H9 (cell line): Measurements from ENCODE around the gene TMEM14B. TPM values are rescaled to one million over a fixed set of nuclear protein-coding genes. Genes with fewer than 3 reads are reported as not detected.

Experiments used
- DNase-seq: peaks from one replicate; pipeline ENCODE4 v3.0.0-alpha.2; 2017
- H2AFZ ChIP-seq: one replicate; pipeline ENCODE4 v1.6.1; 2013; ENCODE audit warnings: mild to moderate bottlenecking, low read length, control low read depth, moderate library complexity
- H2AK5ac ChIP-seq: 2 replicates; pipeline ENCODE4 v1.6.1; 2013; ENCODE audit warnings: low read length, control low read depth, mixed read lengths; ENCODE audit not compliant: insufficient read length
- H2BK120ac ChIP-seq: one replicate; pipeline ENCODE4 v1.6.1; 2013; ENCODE audit warnings: low read depth, mild to moderate bottlenecking, low read length, control low read depth, inconsistent platforms; ENCODE audit not compliant: poor library complexity, severe bottlenecking
- H2BK12ac ChIP-seq: 2 replicates; pipeline ENCODE4 v1.6.1; 2013; ENCODE audit warnings: low read length, control low read depth, mixed read lengths, low read depth; ENCODE audit not compliant: insufficient read length
- H2BK15ac ChIP-seq: 2 replicates; pipeline ENCODE4 v1.6.1; 2013; ENCODE audit warnings: low read depth, low read length, control low read depth
- H2BK20ac ChIP-seq: one replicate; pipeline ENCODE4 v1.6.1; 2013; ENCODE audit warnings: low read depth, mild to moderate bottlenecking, low read length, control low read depth, inconsistent platforms; ENCODE audit not compliant: poor library complexity, severe bottlenecking
- H2BK5ac ChIP-seq: 2 replicates; pipeline ENCODE4 v1.6.1; 2013; ENCODE audit warnings: low read length, control low read depth, mixed read lengths; ENCODE audit not compliant: insufficient read length
- H3K14ac ChIP-seq: 2 replicates; pipeline ENCODE4 v1.6.1; 2013; ENCODE audit warnings: low read length, control low read depth; ENCODE audit not compliant: insufficient read depth
- H3K18ac ChIP-seq: 2 replicates; pipeline ENCODE4 v1.6.1; 2013; ENCODE audit warnings: low read depth, mild to moderate bottlenecking, mixed read lengths, low read length, control low read depth; ENCODE audit not compliant: insufficient read length
- H3K23ac ChIP-seq: 2 replicates; pipeline ENCODE4 v1.6.1; 2013; ENCODE audit warnings: low read length, control low read depth, mixed read lengths, low read depth; ENCODE audit not compliant: insufficient read length
- H3K23me2 ChIP-seq: 2 replicates; pipeline ENCODE4 v1.6.1; 2013; ENCODE audit warnings: low read depth, mild to moderate bottlenecking, mixed read lengths, low read length, control low read depth; ENCODE audit not compliant: insufficient read length, poor library complexity, severe bottlenecking
- H3K27ac ChIP-seq: 2 replicates; pipeline ENCODE4 v1.5.1; 2013; ENCODE audit warnings: low read length, control low read depth, mixed read lengths, low read depth; ENCODE audit not compliant: insufficient read length
- H3K27me3 ChIP-seq: 2 replicates; pipeline ENCODE4 v1.6.1; 2013; ENCODE audit warnings: low read length, control low read depth, inconsistent platforms; ENCODE audit not compliant: insufficient read depth
- H3K4ac ChIP-seq: 2 replicates; pipeline ENCODE4 v1.6.1; 2013; ENCODE audit warnings: low read depth, mild to moderate bottlenecking, control low read depth, inconsistent platforms, low read length, moderate library complexity
- H3K4me1 ChIP-seq: 2 replicates; pipeline ENCODE4 v1.6.1; 2013; ENCODE audit warnings: low read length, control low read depth, inconsistent platforms; ENCODE audit not compliant: insufficient read depth
- H3K4me2 ChIP-seq: 2 replicates; pipeline ENCODE4 v1.6.1; 2013; ENCODE audit warnings: low read length, control low read depth, mixed read lengths; ENCODE audit not compliant: insufficient read length, insufficient read depth
- H3K56ac ChIP-seq: 2 replicates; pipeline ENCODE4 v1.6.1; 2013; ENCODE audit warnings: low read depth, mild to moderate bottlenecking, mixed read lengths, low read length, control low read depth; ENCODE audit not compliant: insufficient read length
- H3K79me1 ChIP-seq: 2 replicates; pipeline ENCODE4 v1.6.1; 2013; ENCODE audit warnings: low read depth, mild to moderate bottlenecking, moderate library complexity, low read length, control low read depth, inconsistent platforms; ENCODE audit not compliant: insufficient read depth, poor library complexity, severe bottlenecking
- H3K79me2 ChIP-seq: 2 replicates; pipeline ENCODE4 v1.6.1; 2013; ENCODE audit warnings: low read length, control low read depth, inconsistent platforms; ENCODE audit not compliant: insufficient read depth
- H3K9ac ChIP-seq: 2 replicates; pipeline ENCODE4 v1.6.1; 2013; ENCODE audit warnings: low read length, control low read depth, mixed read lengths; ENCODE audit not compliant: insufficient read length; ENCODE audit errors: extremely low read depth
- H3K9me3 ChIP-seq: one replicate; pipeline ENCODE4 v1.6.1; 2013; ENCODE audit warnings: low read depth, low read length, inconsistent platforms; ENCODE audit not compliant: control insufficient read depth
- H3T11ph ChIP-seq: one replicate; pipeline ENCODE4 v1.6.1; 2013; ENCODE audit warnings: mild to moderate bottlenecking, low read length, control low read depth, inconsistent platforms
- H4K20me1 ChIP-seq: one replicate; pipeline ENCODE4 v1.6.1; 2013; ENCODE audit not compliant: control insufficient read depth, insufficient read length, insufficient read depth
- H4K5ac ChIP-seq: 2 replicates; pipeline ENCODE4 v1.6.1; 2013; ENCODE audit warnings: low read depth, mild to moderate bottlenecking, mixed read lengths, low read length, control low read depth; ENCODE audit not compliant: insufficient read length
- H4K8ac ChIP-seq: replicated peaks from 2 replicates; pipeline ENCODE4 v1.6.1; 2013; ENCODE audit warnings: low read length, control low read depth, mixed read lengths, low read depth; ENCODE audit not compliant: insufficient read length
- H4K91ac ChIP-seq: 2 replicates; pipeline ENCODE4 v1.6.1; 2013; ENCODE audit warnings: low read depth, mild to moderate bottlenecking, moderate library complexity, mixed read lengths, low read length, control low read depth; ENCODE audit not compliant: insufficient read length
- H3K27ac Mint-ChIP-seq, 3 experiments: 2 replicates in 2 of 3; 3 replicates in 1 of 3; pipeline ENCODE4 v1.8.0; 2020 to 2021; ENCODE audit warnings: mixed read lengths in 3 of 3, mild to moderate bottlenecking in 1 of 3, moderate library complexity in 1 of 3
- H3K27me3 Mint-ChIP-seq: 2 replicates; pipeline ENCODE4 v1.8.0; 2021; ENCODE audit warnings: low read depth, mild to moderate bottlenecking, moderate library complexity, mixed read lengths
- H3K36me3 Mint-ChIP-seq, 3 experiments: 2 replicates in 2 of 3; 3 replicates in 1 of 3; pipeline ENCODE4 v1.8.0; 2020 to 2021; ENCODE audit warnings: low read depth in 3 of 3, mixed read lengths in 3 of 3; ENCODE audit not compliant: insufficient read depth in 1 of 3
- H3K4me1 Mint-ChIP-seq, 2 experiments: 2 replicates each; pipeline ENCODE4 v1.8.0; 2020; ENCODE audit warnings: mixed read lengths in 2 of 2
- H3K4me3 Mint-ChIP-seq, 2 experiments: 2 replicates in 1 of 2; 3 replicates in 1 of 2; pipeline ENCODE4 v1.8.0; 2020 to 2021; ENCODE audit warnings: mild to moderate bottlenecking in 2 of 2, mixed read lengths in 2 of 2, moderate library complexity in 1 of 2
- H3K9me3 Mint-ChIP-seq, 2 experiments: 2 replicates in 1 of 2; 3 replicates in 1 of 2; pipeline ENCODE4 v1.8.0; 2020; ENCODE audit warnings: mild to moderate bottlenecking in 2 of 2, mixed read lengths in 2 of 2, moderate library complexity in 1 of 2
- CTCF ChIP-seq: fragments of 200-600 bp; sonication (generic); conservative IDR thresholded peaks from 3 replicates; pipeline ENCODE4 v1.8.0; 2021; ENCODE audit warnings: antibody characterized with exemption, mild to moderate bottlenecking
- WGBS: extraction: QIAGEN DNeasy Blood & Tissue Kit; methylation state at CpG from one replicate; pipeline ENCODE4 v1.1.7; 2013; ENCODE audit warnings: missing lambda C conversion rate, low lambda C conversion rate, mixed read lengths; ENCODE audit not compliant: insufficient read length; ENCODE audit errors: extremely low coverage; 5-methylcytosine and 5-hydroxymethylcytosine counted together
- total RNA-seq: library from RNA; stranded (reverse); gene quantifications from 2 replicates; pipeline ENCODE4 v1.2.1, GENCODE V29; 2021

TMEM14B gene
- total RNA-seq, 1 experiment from 2014 or later: 107 TPM

DNA sequence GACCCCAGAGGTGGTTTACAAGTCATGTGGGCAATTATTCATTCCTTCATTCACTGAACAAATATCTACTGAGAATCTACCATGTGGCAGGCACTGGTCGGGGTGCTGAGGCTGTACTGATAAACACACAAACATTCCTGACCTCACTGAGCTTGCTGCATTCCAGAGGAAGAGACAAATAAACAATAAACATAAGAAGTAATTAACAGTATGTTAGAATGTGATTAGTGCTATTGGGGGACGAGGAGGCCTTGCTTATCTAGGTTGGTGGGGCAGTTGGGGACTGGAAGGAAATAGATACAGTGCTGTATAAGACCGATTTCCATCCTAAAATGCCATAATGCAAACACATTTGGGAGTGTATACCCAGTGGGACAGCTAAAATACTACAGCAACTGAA, 46.6 kb downstream of the TMEM14B start:
- Histone ChIP-seq H3K27ac (no peak overlapping the region), H3K9ac (no peak overlapping the region), H3K18ac (no peak overlapping the region), H2BK20ac (no peak overlapping the region), H3K9me3 (no peaks in the 10 kb centered on the region), H3K56ac (no peak overlapping the region), H3K23ac (no peak overlapping the region), H3K4me2 (no peak overlapping the region), H3K4ac (no peak overlapping the region), H3K14ac (no peak overlapping the region), H3K27me3 (no peaks in the 10 kb centered on the region), H3K23me2 (no peaks in the 10 kb centered on the region), H2BK12ac (no peak overlapping the region), H3K79me1 (no peaks in the 10 kb centered on the region), H4K91ac (no peak overlapping the region), H2BK15ac (no peak overlapping the region), H4K8ac (no peak overlapping the region), H3K79me2 (no peaks in the 10 kb centered on the region), H2BK120ac (no peak overlapping the region), H3T11ph (no peak overlapping the region), H4K20me1 (no peaks in the 10 kb centered on the region), H2AK5ac (no peak overlapping the region), H4K5ac (no peak overlapping the region), H2AFZ (no peak overlapping the region), H2BK5ac (no peak overlapping the region), H3K4me1 (no peaks in the 10 kb centered on the region)
- H3K4me1 Mint-ChIP-seq: no peaks in the 10 kb centered on the region
- peak overlapping the region in 1 of 3 experiments; percentile 68; a peak in 1 of 7 replicates for H3K27ac Mint-ChIP-seq
- no peak for DNase-seq
- no peaks in the 10 kb centered on the region for H3K9me3 Mint-ChIP-seq
- H3K4me3 Mint-ChIP-seq: no peak overlapping the region
- TF ChIP-seq CTCF: no peak
- WGBS: no CpG with 5 or more reads among the region's 3 CpGs
- no peaks in the 10 kb centered on the region; a peak in 3 of 7 replicates for H3K36me3 Mint-ChIP-seq
- H3K27me3 Mint-ChIP-seq: no peaks in the 10 kb centered on the region; the same call in 1 of the 2 replicates
